ENCODE results near the gene MAN2B2. TPM values are rescaled to one million over a fixed set of nuclear protein-coding genes. Genes with fewer than 3 reads are reported as not detected.
A peak's percentile ranks its signal among the peaks of the same experiment; 100 is the strongest.

The MAN2B2 gene
- total and polyA plus RNA-seq, 9 of the 15 experiments (the other 6 are each of a cell fraction or from before 2014, with no cell fraction given), result 0.21 to 8.8 (median 3.7) TPM

- TF ChIP-seq ARID3B (CRISPR knock-in tag; IDR thresholded peaks at IDR 0.05; ENCODE audit: borderline replicate concordance), result no peak
- TF ChIP-seq ATF3 (IDR thresholded peaks at IDR 0.05), result no peak
- TF ChIP-seq ATF3 (CRISPR knock-in tag; conservative IDR thresholded peaks at IDR 0.05), result 0 out of 2 replicates have a peak, but pooled peaks have one; percentile 31
- peak; percentile 89 to 93 (median 91) for TF ChIP-seq CTCF (IDR thresholded peaks at IDR 0.05 in 2 of 3, conservative IDR thresholded peaks at IDR 0.05 in 1 of 3; ENCODE audit: insufficient read depth in 2 of 3, low read depth in 1 of 3, low read length in 3 of 3)
- TF ChIP-seq E2F1 (CRISPR knock-in tag; IDR thresholded peaks at IDR 0.05), result peak; percentile 81; the same call in 1 of the 2 replicates
- TF ChIP-seq ZNF639 (CRISPR knock-in tag; conservative IDR thresholded peaks at IDR 0.05 in 1 of 2, IDR thresholded peaks at IDR 0.05 in 1 of 2), result peak; percentile 51 to 68; a peak in 1 of 4 replicates
- TF ChIP-seq EHMT2 (IDR thresholded peaks at IDR 0.05), result peak; percentile 99
- TF ChIP-seq GTF2E2 (tag; IDR thresholded peaks at IDR 0.05), result no peak
Observed at GRCh38 chr4:6546681-6547447, 28.1 kb upstream of the MAN2B2 start (continued).

Measured in K562 (cell line).